RKO (cell line): ENCODE results near the gene DNAJC30.
"Not testable (repeated sequence)": the region's sequence is repeated elsewhere in the genome, so short reads cannot be mapped to it uniquely, and the experiment has no call there.

Experiments used
- DNase-seq: peaks from one replicate; pipeline ENCODE4 v3.0.0-alpha.2; 2016; ENCODE audit warnings: low spot score

DNAJC30 gene

GRCh38 chr7:73683056-73683787 lies at the start of gene DNAJC30, which contains the start of gene BUD23:
Gene DNAJC30, minus strand, starts transcription at chr7:73683453. Its CDS starts 30 bp downstream, at chr7:73683423.
Gene BUD23, plus strand, starts transcription at chr7:73683597. Its CDS starts 29 bp downstream, at chr7:73683626.
- DNase-seq = peak; percentile 96

- DNase-seq = no peak
Measured at GRCh38 chr7:73732397-73732796, 49.1 kb upstream of the DNAJC30 start.

DNA sequence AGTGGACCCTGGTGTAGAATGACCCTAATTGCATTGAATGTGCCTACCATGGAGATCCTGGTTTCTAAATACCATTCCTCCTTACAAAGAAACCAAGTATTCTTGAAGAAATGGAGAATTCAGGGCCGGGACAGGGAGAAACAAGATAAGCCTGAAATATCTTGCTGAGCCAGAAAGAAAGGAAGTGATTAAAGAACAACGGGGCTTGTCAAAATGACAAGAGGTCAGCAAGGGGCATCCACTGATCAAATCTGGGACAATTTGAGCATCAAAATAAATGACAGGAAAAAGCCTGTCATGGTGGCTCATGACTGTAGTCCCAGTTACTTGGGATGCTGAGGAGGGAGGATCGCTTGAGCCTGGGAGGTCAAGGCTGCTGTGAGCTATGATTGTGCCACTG lies 47.2 kb upstream of the DNAJC30 start:
- DNase-seq = no peak

DNA sequence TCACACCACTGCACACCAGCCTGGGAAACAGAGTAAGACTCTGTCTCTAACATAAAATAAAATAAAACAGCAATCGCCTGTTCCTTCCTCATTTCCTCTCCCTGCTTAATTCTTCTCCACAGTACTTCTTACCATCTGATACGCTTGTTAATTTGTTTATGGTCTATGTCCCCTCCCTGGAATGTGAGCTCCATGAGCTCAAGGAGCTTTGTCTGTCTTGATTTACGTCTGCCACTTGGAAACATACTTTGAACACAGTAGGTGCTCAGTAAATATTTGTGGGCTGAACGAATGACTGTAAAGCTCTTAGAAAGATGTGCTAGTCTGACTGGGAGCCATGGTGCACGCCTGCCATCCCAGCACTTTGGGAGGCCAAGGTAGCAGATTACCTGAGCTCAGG lies 45.3 kb upstream of the DNAJC30 start:
- no peak for DNase-seq

GRCh38 chr7:73727952-73728351 lies 44.7 kb upstream of the DNAJC30 start:
- no peak for DNase-seq

- no peak for DNase-seq
Measured at GRCh38 chr7:73726083-73726466, 42.8 kb upstream of the DNAJC30 start.

GRCh38 chr7:73723813-73724212 lies 40.6 kb upstream of the DNAJC30 start:
- no peak for DNase-seq

- DNase-seq = no peak
Measured at GRCh38 chr7:73722785-73723184, 39.5 kb upstream of the DNAJC30 start.

DNA sequence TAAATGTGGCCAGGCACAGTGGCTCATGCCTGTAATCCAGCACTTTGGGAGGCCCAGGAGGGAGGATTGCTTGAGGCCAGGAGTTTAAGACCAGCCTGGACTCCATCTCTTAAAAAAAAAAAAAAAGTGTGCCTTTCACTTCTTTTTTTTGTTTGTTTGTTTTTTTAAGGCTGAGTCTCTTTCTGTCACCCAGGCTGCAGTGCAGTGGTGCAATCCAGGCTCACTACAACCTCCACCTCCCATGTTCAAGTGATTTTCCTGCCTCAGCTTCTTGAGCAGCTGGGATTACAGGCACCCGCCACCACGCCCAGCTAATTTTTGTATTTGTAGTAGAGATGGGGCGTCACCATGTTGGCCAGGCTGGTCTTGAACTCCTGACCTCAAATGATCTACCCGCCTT lies 38.9 kb upstream of the DNAJC30 start:
- not testable (repeated sequence) for DNase-seq

GRCh38 chr7:73721377-73721817 lies 38.1 kb upstream of the DNAJC30 start:
- no peak for DNase-seq

DNA sequence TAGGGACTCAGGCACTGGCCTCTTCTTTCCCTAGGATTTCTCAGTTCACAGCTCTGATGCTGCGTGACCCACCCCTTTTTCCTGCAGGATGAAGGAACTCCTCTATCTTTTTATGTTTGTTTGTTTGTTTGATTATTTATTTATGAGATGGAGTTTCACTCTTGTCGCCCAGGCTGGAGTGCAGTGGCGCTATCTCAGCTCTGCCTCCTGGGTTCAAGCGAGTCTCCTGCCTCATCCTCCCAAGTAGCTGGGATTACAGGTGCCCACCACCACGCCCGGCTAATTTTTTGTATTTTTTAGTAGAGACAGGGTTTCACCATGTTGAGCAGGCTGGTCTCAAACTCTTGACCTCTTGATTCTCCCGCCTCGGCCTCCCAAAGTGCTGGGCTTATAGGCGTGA lies 37.2 kb upstream of the DNAJC30 start:
- DNase-seq = not testable (repeated sequence)

- DNase-seq = no peak
Measured at GRCh38 chr7:73719806-73720169, 36.5 kb upstream of the DNAJC30 start.

GRCh38 chr7:73718905-73719805 lies 35.9 kb upstream of the DNAJC30 start, which contains the start of gene STX1A:
Gene STX1A, minus strand, starts transcription at chr7:73719669. Its CDS starts 38 bp downstream, at chr7:73719631.
- DNase-seq = peak; percentile 78

DNA sequence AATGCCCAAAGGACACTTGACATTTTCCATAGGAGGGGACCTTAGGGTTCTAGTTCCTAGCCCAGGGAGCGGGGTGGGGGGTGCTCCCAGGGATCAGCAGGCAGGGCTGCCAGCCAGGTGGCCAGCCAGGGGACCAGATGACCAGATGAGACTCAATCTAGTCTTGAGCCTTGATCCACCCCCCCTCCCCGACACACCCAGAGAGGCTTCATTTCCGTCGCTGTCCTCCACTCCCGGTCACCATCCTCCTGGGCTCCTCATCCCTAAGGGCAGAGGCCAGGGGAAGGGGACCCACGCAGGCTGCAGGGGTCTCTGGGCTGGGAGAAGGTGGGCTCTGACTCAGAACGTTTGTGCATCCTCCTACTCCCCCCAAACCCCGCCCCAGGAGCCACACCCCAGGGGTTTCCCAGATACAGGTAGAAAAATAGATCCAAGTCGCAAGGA lies 35.2 kb upstream of the DNAJC30 start:
- DNase-seq = peak; percentile 72

DNA sequence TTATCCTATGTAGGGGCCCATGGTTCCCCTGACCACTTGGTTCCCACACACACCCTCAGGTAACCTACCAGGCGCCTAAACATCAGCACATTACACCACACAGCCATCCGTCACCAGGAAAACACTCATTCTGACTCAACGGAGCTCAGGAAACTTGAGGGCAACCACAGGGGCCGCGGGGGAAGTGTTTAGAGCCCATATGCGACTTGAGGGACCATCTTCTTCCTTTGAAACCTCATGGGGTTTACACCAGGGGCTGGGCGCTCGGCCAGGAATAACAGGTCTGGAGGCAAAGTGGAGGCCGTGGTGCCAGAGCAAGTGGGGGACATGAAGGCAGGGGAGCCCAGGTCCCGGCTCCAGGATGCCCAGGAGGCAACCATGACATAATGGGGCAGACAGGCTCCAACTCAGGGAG lies 34.7 kb upstream of the DNAJC30 start:
- DNase-seq = peak; percentile 97

GRCh38 chr7:73717025-73717807 lies 34.0 kb upstream of the DNAJC30 start:
- DNase-seq = peak; percentile 56

GRCh38 chr7:73716318-73716890 lies 33.2 kb upstream of the DNAJC30 start:
- no peak for DNase-seq

DNA sequence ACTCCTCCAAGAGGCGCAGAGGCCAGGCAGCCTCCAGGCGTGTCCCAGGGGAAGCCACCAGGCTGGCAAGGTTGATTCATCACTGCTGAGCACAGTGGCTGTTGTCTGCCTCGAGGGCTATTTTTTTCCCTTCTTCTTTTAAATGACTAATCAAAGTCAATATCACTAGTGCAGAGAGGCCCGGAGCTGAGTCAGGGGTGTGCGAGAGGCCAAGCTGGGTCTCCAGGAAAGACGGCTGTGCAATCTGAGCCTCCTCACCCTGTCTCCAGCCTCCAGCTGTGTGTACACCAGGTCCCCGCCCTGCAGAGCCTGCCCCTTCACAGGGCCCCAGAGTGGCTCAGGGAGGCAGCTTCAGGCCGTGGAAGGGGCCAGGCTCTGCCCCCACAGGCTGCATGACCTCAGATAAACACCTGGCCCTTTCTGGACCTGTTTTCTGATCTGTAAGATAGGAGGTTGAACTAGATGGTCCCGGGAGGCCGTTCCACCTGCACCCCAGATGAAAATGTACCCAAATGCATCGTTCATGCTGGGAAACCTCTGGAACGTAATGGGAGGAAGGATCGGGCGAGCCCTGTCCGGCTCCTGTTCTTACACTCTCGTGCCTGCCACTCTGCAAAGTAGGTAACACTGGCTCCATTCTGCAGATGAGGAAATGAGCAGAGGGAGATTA lies 32.5 kb upstream of the DNAJC30 start:
- peak; percentile 99 for DNase-seq

GRCh38 chr7:73713319-73713718 lies 30.1 kb upstream of the DNAJC30 start:
- DNase-seq = not testable (repeated sequence)

GRCh38 chr7:73712773-73713172 lies 29.5 kb upstream of the DNAJC30 start:
- DNase-seq = no peak

DNA sequence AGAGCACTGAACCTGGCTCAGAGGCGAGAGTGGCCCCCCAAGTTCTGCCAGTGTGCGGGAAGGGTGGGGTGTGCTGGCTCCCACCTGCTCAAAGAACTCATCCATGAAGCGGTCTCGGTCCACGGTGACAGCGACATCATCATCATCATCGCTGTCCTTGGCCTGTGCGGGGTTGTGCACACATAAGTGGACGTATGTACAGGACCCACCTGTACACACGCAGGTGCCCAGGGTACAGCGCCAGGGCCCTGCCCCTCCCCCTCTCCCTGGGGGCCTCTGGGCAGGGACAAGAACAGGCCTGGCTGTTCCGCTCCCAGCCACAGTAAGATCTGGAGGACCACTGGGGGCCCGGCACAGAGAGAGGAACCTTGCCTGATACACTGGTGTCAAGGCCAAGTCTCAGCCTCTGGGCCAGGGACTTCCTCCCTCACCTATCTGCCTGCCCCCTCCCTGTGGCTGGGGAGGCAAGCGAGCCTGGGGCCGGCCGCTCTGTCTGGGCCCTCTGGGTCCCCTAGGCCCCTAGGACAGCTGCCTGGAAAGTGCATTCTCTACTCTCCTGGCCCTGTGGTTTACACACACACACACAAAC lies 25.8 kb upstream of the DNAJC30 start:
- DNase-seq = no peak
